Esophagus muscularis mucosa (tissue), 4 donors: ENCODE data around the gene HBZ.

Experiments
- CTCF ChIP-seq, 3 experiments: fragments of 200-600 bp in 2 of 3; fragments of 450-650 bp in 1 of 3; sonication (generic) in 2 of 3; IDR thresholded peaks; one replicate each; pipeline ENCODE4 v1.5.1; 2017 to 2019; ENCODE audit warnings: antibody characterized with exemption in 3 of 3, mild to moderate bottlenecking in 2 of 3, moderate library complexity in 1 of 3
- EP300 ChIP-seq: sonication (generic); formaldehyde crosslinking; IDR thresholded peaks from one replicate; pipeline ENCODE4 v1.6.1; 2017; ENCODE audit warnings: antibody characterized with exemption
- POLR2A ChIP-seq: fragments of 450-650 bp; IDR thresholded peaks from one replicate; pipeline ENCODE4 v1.6.1; 2017; ENCODE audit warnings: antibody characterized with exemption, moderate library complexity, mild to moderate bottlenecking, low read depth

DNA sequence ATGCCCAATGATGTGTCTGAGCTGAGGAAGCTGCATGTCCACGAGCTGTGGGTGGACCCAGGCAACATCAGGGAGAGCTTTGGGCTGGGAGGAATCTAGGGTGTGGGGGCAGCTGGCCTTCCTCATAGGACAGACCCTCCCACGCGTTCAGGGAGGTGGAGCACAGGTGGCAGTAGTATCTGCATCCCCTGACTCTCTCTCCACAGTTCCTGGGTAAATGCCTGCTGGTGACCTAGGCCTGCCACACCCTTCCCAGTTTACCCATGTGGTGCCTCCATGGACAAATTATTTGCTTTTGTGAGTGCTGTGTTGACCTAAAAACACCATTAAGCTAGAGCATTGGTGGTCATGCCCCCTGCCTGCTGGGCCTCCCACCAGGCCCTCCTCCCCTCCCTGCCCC lies 16.6 kb downstream of the HBZ start:
- TF ChIP-seq CTCF (IDR thresholded peaks at IDR 0.05) (no peak), EP300 (no peak), POLR2A (no peak)
